Tongue (tissue), 2 donors: Measurements from ENCODE around the gene CPN1. TPM values are rescaled to one million over a fixed set of nuclear protein-coding genes. Genes with fewer than 3 reads are reported as not detected.

Experiments used
- DNase-seq: peaks from one replicate; pipeline ENCODE4 v3.0.0-alpha.2; 2015
- total RNA-seq: library from RNA; depleted of rRNA; stranded (reverse); fragments of >200 nt; gene quantifications from one replicate; pipeline ENCODE4 v1.2.3, GENCODE V29; 2014

CPN1 gene
- total RNA-seq, 1 donor from 2014 or later: not detected

DNA sequence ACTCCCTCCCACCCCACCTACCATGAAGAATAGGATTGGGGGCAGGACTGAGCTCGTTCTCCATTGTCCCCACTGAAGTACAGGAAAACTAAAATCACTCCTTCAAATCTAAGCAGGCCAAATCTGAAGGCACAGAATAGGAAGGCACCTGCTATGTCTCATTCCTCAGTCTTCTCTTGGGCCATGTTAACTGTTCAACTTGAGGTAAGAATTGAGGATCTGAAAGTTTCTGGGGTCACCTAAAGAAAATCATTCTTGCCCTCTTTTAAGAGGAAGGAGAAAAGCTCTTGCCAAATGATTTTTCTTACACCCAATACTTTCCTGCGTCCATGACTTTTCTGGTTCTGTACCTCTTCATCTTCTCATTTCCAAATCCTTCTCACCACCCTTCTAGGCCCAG, 4.9 kb downstream of the CPN1 start:
- no peak for DNase-seq

DNA sequence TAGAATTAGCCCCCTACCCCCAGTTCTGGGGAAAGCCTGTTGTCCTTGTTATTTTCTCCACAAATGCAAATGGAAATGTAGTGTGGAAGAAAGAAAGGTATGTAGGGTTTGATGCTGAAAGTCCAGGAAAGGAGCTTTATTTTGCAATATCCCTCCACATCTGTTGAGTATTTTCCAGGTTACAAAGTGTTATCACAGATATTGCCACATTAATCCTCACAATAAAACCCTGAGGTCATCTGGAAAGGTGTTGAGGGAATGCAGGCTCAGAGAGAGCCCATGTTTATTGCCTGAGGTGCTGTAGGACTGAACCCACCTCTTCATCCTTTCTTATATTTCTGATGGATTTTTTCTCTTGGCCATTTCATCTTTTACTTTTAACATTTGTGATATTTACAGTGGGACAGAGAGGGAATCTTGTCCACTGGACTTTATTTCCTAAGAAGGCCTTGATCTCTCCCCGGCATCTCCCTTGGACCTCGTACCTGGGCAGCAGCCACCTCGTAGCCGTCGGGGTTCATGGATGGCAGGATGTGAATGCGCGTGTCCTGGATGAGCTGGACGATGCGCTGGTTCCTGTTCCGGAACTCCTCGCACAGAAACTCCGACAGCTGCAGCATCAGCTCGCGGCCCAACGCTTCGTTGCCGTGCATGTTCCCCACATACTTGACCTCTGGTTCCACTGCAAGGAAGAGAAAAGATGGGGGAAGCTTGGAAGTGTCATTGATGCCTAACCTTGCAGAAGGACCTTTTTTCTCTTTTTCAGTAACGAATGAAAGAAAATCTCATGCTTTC, 6.0 kb downstream of the CPN1 start:
- DNase-seq: no peak

DNA sequence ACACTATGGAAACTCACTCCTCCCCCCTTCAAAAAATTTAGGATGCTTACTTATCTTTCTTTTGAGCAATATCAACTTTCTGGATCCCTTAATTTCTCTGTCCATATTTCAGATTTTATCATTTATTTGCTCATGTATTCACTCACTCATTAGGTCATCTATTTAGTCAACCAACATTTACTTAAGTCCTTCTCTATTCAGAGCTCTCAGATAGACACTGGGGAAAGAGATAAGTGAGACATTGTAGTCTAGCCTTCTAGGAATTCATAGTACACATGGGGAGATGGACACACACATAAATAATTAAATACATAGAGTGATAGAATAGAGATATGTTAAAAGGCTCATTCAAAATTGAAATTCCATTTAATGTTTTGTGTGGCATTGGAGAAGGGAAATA, 9.2 kb downstream of the CPN1 start:
- DNase-seq: no peak

DNA sequence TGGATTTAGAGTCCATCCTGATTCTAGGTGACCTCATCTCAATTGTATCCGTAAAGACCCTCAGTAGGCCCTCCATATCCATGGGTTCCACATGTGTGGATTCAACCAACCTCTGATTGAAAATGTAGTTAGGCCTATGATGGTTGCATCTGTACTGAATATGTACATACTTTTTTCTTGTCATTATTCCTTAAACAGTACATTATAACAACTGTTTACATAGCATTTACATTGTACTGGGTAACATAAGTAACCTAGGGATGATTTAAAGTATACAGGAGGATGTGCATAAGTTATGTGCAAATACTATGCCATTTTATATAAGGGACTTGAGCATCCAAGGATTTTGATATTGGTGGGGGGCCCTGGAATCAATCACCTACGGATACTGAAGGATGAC, 10.1 kb downstream of the CPN1 start:
- no peak for DNase-seq

DNA sequence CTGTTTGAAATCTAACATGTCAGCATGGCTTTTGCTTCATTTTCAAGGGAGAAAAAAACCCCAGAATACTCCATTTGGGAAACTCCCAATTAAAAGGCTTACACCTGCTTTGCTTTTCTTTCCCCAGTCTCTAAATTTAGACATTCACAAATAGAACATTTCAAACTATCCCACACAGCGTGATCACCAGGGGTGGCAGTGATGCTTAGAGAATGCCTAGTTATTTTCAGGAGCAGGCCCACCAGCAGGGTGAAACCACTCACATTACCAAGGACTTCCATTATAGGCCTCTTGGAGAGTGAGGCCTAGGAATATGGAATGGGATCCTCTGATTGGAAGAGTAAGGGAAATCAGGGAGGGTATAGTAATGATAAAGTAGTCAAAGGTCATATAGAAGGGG, 14.2 kb downstream of the CPN1 start:
- DNase-seq: no peak

DNA sequence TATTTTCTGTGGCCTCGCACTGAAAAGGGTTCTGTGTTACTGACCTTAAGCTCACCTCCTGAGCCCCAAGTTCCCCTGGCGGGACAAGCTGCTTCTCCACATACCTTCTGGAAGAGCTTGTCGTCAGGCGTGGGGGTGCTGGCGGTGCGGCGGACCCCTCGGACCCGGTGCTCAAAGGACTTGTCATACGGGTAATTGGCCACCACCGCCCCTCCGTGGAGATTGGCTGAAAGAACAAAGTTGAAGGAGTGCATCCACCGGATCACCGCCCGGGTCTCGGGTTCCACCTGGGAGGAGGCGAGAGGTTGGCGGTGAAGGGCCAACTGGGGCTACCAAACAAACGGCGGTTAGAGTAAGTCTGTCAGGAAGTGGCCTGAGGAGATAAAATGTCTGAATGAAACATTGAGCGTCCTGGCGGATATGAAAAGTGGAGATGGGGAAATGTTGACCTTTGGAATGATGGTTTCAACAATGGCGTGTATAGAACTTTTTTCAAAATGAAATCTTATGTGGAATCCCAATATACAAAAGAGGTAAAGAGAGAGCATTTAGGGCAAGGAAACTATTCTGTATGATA, 16.5 kb downstream of the CPN1 start:
- no peak for DNase-seq

DNA sequence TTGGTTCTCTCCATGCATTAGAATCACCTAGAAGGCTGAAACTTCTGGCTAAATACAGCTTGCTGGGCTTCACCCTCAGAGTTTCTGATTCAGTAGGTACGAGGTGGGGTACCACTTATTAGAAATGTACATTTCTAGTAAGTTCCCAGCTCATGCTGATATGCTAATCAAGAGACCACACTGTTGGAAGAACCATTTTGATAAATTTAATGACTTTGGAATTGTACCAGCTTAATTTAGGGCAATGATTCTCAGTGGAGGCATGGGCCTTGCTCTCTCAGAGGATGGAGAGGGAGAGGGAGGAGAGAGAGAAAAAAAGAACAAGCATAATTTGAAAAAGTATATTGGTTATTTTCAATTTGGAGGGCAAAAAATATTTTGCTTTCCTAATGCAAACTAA, 20.3 kb downstream of the CPN1 start:
- DNase-seq: no peak

DNA sequence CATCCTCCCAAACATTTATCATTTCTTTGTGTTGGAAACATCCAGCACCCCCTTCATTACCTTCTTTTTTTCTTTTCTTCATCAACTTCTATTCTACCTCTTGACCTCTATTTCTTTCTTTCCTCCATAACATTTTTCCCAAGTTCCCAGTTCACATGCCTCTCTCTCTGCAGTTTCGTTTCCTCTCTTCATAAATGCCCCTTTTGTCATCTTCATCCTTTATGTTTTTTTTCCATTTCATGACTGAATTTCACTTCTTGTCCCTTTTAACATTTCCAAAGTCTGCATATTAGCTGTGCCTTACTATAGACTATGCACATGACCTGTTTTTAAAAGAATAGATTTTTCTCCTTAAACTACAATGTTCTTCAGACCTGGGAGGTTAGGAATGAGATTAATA, 23.7 kb downstream of the CPN1 start:
- no peak for DNase-seq

DNA sequence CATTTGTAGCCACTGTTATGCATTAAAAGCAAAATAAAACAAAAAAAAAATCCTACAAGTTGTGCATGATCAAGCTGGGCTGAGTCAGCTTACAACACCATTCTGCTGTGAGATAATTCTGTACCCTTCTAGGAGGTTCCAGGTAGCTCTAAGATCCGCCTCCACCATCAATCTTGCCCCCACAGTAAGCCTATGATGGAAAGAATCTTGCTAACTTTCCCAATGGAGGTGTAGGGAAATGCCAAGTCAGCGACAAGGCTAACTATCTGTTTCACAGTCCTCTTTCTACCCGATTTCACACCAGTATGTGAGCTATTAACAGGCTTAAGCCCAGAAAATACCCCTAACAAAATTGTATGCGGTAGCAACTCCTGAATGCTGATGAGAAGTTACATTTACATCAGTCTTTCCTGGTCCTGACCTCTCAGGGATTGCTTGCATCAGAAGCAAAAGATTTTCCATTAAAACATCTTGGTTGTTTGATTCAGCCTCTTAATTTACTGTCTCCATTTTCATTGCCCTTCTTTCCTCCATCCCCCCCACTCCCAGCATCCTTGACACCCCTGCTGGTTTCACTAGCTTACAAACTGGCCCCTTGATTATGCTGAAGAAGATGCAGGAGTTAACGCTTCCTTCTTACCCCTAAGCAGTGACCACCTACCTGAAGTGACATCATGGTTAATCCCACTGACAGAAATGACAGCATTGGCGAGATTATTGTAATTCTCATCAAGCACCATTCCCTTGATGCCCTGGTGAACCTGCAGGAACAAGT, 27.8 kb downstream of the CPN1 start:
- no peak for DNase-seq

DNA sequence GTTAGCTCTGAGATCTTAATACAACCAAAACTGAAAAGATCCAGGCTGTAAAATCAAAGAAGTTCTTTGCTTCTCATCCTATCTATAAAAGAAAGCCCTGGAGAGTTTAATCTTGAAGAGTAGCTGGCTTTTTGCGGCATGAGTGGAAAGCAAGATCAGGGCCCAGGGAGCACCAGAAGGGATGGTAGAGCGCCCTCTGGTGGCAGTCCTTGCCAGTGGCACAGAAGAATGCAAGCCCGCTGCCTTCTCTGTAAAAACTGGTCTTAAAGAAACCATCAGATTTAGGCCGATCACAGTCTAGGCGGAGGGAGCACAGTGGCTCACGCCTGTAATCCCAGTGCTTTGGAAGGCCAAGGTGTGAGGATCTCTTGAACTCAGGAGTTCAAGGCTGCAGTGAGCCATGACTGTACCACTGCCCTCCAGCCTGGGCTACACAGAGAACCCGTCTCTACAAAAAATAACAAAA, 35.6 kb downstream of the CPN1 start:
- DNase-seq: peak; percentile 94

DNA sequence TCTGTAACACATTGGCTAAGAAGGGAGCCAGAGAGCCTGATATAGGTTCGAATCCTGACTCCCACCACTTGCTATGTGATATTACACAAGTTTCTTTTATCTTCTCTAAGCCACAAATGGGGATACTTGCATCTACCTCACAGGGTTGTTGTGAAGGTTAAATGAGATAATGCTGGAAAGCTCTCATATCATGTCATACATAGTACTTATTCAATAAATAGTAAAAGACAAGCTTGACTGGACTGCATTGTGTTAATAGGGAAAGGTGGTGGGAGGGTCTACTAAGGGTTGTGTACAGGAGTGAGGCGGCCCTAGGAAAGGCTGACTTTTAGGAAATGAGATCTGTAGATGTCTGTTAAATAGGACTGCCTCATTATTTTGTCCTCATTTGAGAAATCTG, 36.1 kb downstream of the CPN1 start:
- no peak for DNase-seq

DNA sequence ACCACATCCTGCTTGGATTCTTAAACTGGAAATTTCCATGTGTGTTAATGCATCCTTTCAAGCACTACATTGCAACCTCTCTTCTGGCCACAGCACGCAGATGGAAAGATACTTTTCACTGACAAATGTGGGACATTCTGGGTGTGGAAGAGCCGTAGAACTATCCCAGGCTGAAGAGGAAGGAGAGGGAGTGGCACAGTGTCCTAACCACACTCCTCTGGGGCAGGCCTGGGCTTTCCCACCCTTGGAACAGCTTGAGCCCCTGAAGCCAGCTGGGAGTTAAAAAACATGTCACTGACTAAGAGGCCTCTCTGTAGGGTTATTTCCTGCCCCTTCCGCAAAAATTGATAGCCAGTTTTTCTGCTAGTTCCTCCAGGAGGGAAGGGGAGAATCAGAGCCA, 37.9 kb downstream of the CPN1 start:
- peak; percentile 31 for DNase-seq

DNA sequence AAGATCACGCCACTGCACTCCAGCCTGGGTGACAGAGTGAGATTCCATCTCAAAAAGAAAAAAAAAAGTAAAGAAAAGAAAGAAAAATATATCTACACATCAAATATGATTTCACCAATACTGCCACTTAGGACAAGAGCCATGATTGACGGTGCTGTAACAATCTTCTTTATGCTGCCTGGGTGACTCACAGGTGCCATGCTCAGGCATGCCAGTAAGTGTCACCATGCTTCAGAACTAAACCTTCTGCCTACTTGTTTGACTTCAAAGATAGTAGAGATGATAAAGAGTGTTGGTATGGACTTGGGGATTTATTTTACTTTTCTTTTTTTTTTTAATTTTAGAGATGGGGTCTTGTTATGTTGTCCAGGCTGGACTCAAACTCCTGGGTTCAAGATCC, 38.3 kb downstream of the CPN1 start:
- no peak for DNase-seq

DNA sequence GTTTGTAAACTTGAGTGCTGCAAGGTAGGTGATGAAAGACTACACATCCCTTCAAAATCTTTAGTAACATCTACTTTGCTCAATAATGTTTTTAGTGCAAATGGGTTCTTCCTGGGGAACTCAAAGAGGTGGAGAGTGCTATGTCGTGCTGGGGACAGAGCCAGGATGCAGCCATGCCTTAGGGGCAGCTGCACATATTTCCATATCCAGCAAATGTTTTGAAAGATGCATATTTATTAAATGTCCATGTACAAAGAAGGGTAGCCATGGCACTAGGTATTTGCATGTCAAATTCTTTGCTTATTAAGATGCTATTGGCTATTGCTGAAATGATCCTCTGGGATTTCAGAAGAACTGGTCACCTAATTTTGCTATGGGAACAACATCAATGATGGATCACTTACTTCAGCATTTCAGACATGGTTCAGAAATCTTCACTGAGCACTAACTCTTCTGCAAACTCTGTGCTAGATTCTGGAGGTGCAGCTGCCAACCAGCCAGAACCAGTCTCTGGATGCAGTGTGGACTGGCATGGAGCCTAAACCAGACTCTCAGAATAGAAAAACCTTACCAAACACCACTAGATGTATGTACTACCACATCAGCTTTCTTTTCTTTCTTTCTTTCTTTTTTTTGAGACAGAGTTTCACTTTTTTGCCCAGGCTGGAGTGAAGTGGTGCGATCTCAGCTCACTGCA, 40.2 kb downstream of the CPN1 start:
- DNase-seq: peak; percentile 48

DNA sequence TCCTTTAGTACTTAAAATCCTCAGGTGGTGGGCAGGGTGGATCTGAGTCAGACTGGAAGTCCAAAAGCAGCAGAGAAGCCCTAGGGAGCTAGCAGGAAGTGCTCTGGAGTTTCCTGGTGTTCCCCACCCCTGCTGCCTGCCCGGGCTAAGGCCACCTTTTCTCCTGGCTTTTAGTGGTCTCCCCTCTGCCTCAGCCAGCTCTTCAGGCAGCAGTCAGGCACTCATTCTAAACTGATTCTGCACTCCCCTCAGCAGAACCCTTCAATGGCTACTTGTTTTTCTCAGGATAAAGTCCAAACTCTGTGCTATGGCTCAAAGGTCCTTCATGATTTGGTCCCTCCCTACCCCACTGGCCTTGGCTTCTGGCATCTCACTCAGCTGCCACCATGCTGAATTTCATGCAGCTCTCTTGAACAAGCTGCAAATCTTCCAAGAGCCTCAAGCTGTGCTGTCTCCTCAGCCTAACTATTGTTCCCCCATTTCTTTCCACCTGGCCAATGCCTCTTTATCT, 43.1 kb downstream of the CPN1 start:
- DNase-seq: no peak

DNA sequence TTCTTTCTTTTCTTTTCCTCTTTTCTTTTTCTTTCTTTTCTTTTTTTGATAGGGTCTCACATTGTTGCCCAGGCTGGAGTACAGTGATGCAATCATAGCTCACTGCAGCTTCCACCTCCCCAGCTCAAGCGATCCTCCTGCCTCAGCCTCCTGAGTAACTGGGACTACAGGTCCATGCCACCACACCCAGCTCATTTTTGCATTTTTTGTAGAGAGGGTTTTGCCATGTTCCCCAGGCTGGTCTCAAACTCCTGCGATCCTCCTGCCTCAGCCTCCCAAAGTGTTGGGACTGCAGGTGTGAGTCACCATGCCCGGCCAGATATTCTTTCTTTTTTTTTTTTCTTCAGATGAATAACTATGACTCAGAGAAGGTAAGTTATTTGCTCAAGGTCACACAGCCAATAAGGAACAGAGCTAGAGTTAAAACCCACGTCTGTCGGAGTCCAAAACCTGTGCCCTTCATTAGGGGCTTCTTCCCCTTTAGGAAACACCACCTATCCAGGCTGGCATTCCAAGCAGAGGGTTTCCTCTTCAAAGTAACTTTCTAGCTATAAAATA, 43.8 kb downstream of the CPN1 start:
- DNase-seq: no peak

DNA sequence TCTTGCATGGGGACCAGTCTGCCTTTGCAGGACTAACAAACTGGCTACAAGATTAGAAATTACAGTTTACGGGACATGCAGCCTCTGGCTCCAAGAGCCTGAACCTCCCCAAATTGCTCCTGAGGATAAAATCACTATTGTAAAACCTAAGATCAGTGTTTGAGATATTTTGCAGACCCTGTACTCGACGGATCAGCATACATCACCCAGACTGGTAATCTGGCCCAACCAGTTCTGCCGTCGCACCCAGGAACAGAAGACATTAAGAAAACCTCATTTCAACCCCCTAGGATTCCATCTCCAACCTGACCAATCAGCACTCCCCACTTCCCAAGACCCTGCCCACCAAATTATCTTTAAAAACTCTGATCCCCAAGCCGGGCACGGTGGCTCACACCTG, 44.8 kb downstream of the CPN1 start:
- no peak for DNase-seq

DNA sequence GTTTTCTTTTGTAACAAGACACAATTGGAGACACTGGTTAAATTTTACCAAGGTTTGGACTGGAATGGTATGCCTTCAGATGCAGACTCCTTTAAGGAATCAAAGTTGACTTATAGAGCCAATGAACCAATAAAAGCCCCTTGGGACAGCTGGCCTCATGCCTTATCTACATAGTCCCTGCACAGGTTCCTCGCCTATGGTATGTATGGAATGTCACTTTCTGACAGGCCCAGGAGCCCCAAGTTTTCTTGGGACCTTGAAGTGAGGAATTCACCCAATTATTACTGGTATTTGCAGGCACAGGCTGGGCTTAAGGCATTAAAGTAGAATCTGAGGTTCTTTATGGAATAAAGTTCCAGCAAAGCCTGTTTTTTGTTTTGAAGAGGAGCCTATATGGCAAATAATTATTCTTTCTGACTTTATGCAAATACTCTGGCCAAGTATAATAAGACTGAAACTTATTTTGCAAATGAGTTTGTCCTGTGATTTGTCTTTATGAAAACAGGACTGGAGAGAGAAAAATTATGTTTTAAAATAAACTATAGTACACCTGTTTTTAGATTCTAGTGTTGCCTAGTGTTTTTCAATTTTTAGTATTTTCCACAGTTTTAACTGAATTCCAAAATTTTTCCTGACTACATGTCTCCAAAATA, 47.8 kb downstream of the CPN1 start:
- no peak for DNase-seq

DNA sequence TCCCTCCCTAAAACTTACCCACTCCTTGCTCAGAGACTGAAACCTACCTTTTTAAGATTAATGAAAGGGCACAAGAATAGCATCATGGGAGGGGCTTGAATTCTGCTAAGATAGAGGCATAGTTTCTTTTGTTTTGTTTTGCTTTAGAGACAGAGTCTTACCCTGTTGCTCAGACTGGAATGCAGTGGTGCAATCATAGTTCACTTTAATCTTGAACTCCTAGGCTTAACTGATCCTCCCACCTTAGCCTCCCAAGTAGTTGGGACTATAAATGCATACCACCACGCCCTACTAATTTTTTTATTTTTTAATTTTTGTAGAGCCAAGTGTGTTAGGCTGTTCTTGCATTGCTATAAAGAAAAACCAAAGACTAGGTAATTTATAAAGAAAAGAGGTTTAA, 54.3 kb downstream of the CPN1 start:
- no peak for DNase-seq

DNA sequence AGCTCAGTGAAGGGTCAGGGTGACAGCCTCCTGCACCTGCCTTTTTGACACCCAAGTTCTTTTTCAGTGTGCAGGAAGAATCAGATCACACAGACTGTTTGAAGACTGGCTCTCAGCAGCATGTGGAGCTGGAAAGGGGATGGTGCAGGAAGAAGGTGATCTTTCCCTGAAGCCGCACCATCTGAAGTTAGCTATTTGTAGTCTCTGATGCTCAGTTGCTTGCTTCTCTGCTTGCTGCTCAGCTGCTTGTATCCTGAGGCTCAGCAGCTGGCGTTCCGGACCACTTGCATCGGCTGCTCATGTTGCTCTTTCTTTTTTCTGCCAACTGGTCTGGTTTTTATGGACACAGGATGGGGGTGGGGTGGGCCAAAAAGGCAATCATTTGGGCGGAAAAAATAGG, 56.1 kb downstream of the CPN1 start:
- DNase-seq: peak; percentile 93

DNA sequence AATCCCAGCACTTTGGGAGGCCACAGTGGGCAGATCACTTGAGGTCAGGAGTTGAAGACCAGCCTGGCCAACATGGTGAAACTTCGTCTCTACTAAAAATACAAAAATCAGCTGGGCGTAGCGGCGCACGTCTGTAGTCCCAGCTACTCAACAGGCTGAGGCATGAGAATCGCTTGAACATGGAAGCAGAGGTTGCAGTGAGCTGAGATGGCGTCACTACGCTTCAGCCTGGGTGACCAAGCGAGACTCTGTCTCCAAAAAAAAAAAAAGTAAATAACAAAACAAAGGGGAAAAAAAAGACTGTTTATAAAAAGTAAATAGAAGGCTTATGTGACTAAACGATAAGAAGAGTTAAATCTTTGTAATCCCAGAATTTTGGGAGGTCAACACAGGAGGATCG, 56.9 kb downstream of the CPN1 start:
- no peak for DNase-seq

DNA sequence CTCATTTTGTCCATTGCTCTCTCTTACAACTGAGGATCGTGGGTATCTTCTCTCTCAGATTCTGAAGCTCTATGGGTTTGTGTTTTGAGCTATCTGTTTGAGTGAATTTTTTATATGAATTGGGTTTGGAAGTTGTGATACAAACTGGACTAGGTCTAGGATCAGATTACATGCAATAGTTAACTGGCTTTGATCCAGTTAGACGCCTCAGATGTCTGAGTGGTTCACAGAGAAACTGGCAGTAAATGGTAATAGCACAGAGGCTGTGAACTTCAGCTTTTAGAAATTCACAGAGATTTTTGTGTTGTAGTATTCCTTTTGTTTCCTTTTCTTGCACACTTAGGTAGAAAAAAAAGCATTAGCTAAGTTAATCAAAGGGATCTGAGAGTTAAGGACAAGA, 59.3 kb downstream of the CPN1 start:
- DNase-seq: no peak
